Endometrial microvascular endothelial cells (primary cell): ENCODE measurements around the gene PGAP6. TPM values are rescaled to one million over a fixed set of nuclear protein-coding genes. Genes with fewer than 3 reads are reported as not detected.
"Not testable (repeated sequence)": the region's sequence is repeated elsewhere in the genome, so short reads cannot be mapped to it uniquely, and the experiment has no call there.

Experiments used
- in situ Hi-C: cut with HindIII; loops from 2 replicates; pipeline ENCODE4 v1.10.0; 2017; ENCODE audit warnings: low sequenced_read_pairs, low pct_unique_long_range_greater_than_20kb; ENCODE audit errors: inconsistent ontology term
- total RNA-seq: library from RNA; depleted of rRNA; stranded (reverse); fragments of >200 nt; gene quantifications from one replicate; pipeline ENCODE4 v1.2.3, GENCODE V29; 2015; ENCODE audit errors: inconsistent ontology term

Gene PGAP6, protein sequence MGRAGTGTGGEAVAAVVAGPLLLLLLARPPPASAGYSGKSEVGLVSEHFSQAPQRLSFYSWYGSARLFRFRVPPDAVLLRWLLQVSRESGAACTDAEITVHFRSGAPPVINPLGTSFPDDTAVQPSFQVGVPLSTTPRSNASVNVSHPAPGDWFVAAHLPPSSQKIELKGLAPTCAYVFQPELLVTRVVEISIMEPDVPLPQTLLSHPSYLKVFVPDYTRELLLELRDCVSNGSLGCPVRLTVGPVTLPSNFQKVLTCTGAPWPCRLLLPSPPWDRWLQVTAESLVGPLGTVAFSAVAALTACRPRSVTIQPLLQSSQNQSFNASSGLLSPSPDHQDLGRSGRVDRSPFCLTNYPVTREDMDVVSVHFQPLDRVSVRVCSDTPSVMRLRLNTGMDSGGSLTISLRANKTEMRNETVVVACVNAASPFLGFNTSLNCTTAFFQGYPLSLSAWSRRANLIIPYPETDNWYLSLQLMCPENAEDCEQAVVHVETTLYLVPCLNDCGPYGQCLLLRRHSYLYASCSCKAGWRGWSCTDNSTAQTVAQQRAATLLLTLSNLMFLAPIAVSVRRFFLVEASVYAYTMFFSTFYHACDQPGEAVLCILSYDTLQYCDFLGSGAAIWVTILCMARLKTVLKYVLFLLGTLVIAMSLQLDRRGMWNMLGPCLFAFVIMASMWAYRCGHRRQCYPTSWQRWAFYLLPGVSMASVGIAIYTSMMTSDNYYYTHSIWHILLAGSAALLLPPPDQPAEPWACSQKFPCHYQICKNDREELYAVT
- total RNA-seq = 64.2 TPM

GRCh38 chr16:381789-382717, at the start of gene PGAP6:
PGAP6 (minus strand) TSS chr16:381978; CDS start chr16:381821, 157 bp downstream.
- in situ Hi-C loops = no loop called here

DNA sequence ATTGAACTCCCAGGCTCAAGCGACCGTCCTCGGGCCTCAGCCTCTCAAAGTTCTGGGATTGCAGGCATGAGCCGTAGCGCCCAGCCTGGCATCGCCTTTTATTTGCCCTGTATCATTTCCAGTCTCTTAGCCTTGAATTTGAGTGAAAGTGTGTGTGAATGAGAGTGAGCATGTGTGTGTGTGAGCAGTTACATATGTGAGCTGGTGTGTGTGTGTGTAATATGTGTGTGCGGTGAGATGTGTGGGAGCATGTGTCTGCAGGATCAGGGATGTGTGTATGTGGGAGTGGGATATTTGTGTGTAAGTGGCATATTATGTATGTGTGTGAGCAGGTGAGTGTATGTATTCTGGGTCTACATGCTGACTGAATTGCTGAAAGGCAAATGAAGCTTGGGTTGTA, 49.1 kb upstream of the PGAP6 start:
- in situ Hi-C loops = no loop called here

- in situ Hi-C loops = no loop called here
Measured at GRCh38 chr16:427250-427649, 45.5 kb upstream of the PGAP6 start.

DNA sequence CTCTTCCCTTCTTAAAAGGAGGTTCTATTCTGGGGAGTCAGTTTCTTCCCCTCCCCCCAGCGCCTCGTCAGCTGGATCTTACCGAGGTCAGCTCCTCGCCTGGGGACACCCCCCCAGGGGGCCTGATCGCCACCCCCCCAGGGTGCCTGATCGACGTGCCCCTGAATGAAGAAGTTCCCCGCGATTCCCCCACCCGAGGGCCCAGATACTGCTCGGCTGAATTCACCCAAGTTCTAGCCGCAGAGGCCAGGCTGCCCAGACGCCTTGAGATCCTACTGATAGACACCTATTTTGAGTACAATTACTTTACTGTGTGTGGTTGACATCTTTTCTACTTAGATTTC, 45.1 kb upstream of the PGAP6 start:
- in situ Hi-C loops = no loop called here

DNA sequence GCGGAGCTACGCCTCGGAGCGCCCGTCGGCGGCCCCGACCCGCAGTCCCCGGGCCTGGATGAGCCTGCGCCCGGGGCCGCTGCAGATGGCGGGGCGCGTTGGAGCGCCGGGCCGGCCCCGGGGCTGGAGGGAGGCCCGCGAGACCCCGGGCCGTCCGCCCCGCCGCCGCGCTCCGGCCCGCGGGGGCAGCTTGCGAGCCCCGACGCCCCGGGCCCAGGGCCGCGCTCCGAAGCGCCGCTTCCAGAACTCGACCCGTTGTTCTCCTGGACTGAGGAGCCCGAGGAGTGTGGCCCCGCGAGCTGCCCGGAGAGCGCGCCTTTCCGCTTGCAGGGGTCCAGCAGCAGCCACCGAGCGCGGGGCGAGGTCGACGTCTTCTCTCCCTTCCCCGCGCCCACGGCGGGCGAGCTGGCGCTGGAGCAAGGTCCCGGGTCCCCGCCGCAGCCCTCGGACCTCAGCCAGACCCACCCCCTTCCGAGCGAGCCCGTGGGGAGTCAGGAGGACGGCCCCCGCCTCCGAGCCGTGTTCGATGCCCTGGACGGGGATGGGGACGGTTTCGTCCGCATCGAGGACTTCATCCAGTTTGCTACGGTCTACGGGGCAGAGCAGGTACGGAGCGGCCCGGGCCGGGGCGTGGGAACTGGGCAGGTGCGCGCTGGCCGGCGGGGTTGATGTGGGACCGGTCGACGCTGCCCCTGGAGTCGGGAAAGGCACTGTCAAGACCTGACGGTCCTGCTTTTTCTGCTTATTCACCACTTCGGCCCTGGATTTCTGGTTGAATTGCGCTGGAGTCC, 44.5 kb upstream of the PGAP6 start:
- in situ Hi-C loops = no loop called here

GRCh38 chr16:425740-426114, 43.9 kb upstream of the PGAP6 start:
- in situ Hi-C loops = no loop called here

GRCh38 chr16:425082-425718, 43.4 kb upstream of the PGAP6 start, which contains the start of gene RAB11FIP3:
RAB11FIP3 (plus strand) TSS chr16:425649; CDS start chr16:426007, 358 bp downstream.
- in situ Hi-C loops = no loop called here

- in situ Hi-C loops = no loop called here
Measured at GRCh38 chr16:424623-425081, 42.9 kb upstream of the PGAP6 start.

- in situ Hi-C loops = no loop called here
Measured at GRCh38 chr16:424033-424622, 42.4 kb upstream of the PGAP6 start.

- in situ Hi-C loops = not testable (repeated sequence)
Measured at GRCh38 chr16:422179-422578, 40.4 kb upstream of the PGAP6 start.

DNA sequence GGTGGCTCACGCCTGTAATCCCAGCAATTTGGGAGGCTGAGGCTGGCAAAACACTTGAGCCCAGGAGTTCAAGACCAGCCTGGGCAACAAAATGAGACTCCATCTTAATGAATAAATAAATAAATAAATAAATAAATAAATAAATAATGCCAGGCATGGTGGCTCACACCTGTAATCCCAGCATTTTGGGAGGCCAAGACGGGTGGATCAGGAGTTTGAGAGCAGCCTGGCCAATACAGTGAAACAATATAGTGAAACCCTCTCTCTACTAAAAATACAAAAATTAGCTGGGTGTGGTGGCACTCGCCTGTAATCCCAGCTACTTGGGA, 33.4 kb upstream of the PGAP6 start:
- in situ Hi-C loops = not testable (repeated sequence)

DNA sequence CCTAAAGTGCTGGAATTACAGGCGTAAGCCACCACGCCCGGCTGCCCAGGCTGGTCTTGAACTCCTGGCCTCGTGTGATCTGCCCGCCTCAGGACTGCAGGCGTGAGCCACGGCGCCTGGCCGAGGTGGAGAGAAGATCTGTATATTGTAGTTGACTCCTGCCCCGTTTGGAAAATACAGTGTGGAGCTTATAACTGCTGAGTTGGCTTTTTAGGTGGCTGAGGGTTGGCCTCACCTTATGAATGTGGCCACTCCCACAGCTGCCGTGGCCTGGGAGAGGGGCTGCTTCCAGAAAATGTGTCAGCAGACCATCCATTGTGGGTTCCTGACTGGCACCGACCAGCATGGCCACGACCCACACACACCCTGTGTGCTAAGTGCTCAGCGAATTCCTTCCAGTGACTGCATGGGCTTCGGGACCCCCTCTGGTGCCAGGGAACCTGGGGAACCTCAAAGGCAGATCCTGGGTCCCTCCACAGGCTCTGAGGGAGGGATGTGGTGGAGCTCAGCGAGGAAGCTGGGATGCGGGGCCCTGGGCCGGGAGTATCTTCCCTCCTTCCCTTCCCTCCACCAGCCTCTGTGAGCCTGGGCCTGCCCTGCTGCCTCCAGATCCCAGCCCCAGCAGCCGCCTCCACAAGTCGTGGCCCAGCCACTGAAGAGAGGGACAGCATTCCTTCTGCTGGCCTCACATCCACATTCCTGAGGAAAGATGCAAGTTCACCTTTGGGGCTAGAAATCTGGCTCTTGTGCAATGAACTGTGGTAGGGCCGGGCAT, 32.8 kb upstream of the PGAP6 start:
- in situ Hi-C loops = no loop called here

GRCh38 chr16:411576-412265, 29.9 kb upstream of the PGAP6 start:
- in situ Hi-C loops = no loop called here

DNA sequence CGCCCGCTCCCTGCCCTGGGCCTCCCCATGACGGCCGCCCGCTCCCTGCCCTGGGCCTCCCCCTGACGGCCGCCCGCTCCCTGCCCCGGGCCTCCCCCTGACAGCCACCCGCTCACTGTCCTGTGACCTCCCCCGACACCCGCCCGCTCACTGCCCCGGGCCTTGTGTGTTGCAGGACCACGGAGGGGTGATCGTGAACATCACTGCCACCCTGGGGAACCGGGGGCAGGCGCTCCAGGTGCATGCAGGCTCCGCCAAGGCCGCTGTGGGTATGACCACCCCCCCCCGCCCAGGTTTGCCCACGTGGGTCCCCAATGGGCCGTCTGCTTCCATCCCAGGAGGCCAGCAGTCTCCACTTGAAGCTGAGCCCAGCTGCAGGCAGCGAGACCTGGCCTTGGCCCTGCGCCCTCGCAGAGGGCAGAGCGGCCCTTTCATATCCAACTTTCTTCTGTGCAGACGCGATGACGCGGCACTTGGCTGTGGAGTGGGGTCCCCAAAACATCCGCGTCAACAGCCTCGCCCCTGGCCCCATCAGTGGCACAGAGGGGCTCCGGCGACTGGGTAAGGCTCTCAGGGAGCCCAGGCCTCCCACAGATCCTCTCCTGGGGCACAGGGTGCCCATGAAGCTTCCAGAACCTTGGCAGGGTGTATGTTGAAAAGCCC, 28.9 kb upstream of the PGAP6 start:
- in situ Hi-C loops = no loop called here

DNA sequence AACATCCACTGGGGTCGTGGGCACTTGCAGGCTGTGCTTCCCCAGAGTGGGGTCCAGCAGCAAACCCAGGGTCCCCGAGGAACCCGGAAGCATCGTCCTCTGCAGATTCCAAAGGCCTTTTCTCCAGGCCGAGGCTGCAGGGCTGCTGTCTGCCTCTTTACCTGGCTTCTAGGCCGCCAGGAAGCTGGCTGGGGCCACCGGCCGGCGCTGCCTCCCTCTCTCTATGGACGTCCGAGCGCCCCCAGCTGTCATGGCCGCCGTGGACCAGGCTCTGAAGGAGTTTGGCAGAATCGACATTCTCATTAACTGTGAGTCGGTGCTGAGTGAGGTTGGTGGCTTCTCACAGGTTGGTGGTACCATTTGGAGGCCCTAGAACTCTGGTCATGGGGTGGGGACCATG, 25.5 kb upstream of the PGAP6 start:
- in situ Hi-C loops = no loop called here
